ENCODE results near the gene P2RY12. TPM values are rescaled to one million over a fixed set of nuclear protein-coding genes. Genes with fewer than 3 reads are reported as not detected.

P2RY12 gene
- total and polyA plus RNA-seq, 2 of the 4 experiments (the other 2 are of a cell fraction), result not detected

DNA sequence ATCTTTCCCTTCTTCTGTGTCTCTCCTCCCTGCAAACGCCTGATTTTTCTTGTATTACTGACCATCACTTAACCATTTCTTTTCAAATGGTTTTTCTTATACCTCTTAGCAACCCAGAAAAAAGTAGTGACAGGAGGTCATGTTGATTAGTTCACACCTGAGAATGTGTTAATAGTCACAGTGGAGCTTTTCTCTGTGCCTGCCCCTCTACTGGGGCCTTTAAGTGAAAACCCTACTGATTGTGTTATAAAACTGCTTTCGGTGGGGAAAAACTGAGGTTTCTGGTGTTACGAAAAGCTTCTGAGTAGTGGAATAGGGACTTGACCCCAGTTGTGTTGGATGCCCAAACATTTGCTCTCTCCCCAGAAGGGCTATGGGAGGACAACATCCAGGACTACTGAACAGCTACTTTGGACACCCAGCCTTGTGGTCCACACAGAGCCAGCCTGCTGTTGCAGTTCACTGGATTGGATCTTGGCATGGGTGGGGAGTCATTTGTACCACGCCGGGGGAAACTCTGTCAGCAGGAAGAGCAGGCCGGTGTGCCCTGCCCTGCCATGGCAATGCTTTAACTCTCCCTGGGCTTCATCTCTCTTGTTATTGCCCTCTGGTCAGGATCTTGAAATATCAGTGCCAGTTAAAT is 78.3 kb downstream of the P2RY12 start:
- Histone ChIP-seq H3K9me1 (ENCODE audit: insufficient read depth, low read length) (peaks cover 3% of the 10 kb centered on the region; the same call in 1 of the 2 replicates), H2BK15ac (ENCODE audit: low read depth, low read length) (peak overlapping the region; percentile 83; the same call in 1 of the 3 replicates), H3K56ac (ENCODE audit: extremely low read depth, insufficient read depth, low read length) (no peak overlapping the region), H3K9ac (ENCODE audit: low read depth, low read length) (no peak overlapping the region), H3K4ac (ENCODE audit: low read depth, low read length) (peak overlapping the region; percentile 62), H3K27ac (ENCODE audit: insufficient read depth, low read length) (no peak overlapping the region), H3K23ac (ENCODE audit: low read depth, low read length) (no peak overlapping the region), H3K79me1 (ENCODE audit: low read depth in 1 of 2, low read length in 2 of 2) (no peaks in the 10 kb centered on the region), H3K4me1 (ENCODE audit: control insufficient read depth, insufficient read depth, low read length) (peaks cover 13% of the 10 kb centered on the region), H4K20me1 (ENCODE audit: insufficient read depth, low read length) (no peaks in the 10 kb centered on the region), H3K27me3 (ENCODE audit: control insufficient read depth, insufficient read depth, low read length) (no peaks in the 10 kb centered on the region), H2AFZ (replicated peaks; ENCODE audit: low read length, poor library complexity) (no peak overlapping the region), H4K91ac (ENCODE audit: insufficient read depth, low read depth, low read length) (peak overlapping the region; percentile 41; the same call in 1 of the 2 replicates), H2AK5ac (ENCODE audit: low read depth, low read length) (peak overlapping the region; percentile 54), H4K5ac (ENCODE audit: low read depth, low read length) (0 out of 2 replicates have a peak overlapping the region, but pooled peaks have one; percentile 39), H2BK20ac (ENCODE audit: low read depth, low read length) (peak overlapping the region; percentile 73; the same call in 1 of the 2 replicates), H2AK9ac (replicated peaks; ENCODE audit: low read depth, low read length, poor library complexity) (no peak overlapping the region), H2BK120ac (ENCODE audit: low read depth, low read length) (peak overlapping the region; percentile 63), H4K8ac (ENCODE audit: low read depth in 2 of 2, low read length in 2 of 2) (0 out of 4 replicates have a peak overlapping the region, but pooled peaks have one; percentile 23 to 26), H3K4me3 (ENCODE audit: insufficient read depth, low read depth, low read length) (no peak overlapping the region), H3K14ac (replicated peaks; ENCODE audit: low read depth, low read length) (0 out of 2 replicates have a peak overlapping the region, but pooled peaks have one; percentile 23), H3K4me2 (ENCODE audit: low read depth, low read length) (no peak overlapping the region), H2BK5ac (ENCODE audit: low read depth, low read length, poor library complexity, severe bottlenecking) (peak overlapping the region; percentile 43), H3K18ac (ENCODE audit: low read depth, low read length) (peak overlapping the region; percentile 61), H3K36me3 (ENCODE audit: control insufficient read depth, insufficient read depth, low read length) (no peaks in the 10 kb centered on the region), H3K9me3 (ENCODE audit: control insufficient read depth, insufficient read depth, low read length) (no peaks in the 10 kb centered on the region)
- CTCF ChIA-PET, result no interaction called here
- dilution Hi-C loops (cut with HindIII; ENCODE audit: low sequenced_read_pairs, unreplicated experiment) (no loop called here), in situ Hi-C loops (cut with MboI; ENCODE audit: low sequenced_read_pairs) (no loop called here), intact Hi-C loops (cut with micrococcal nuclease) (no loop called here)
- DNase-seq (no peak), ATAC-seq (ENCODE audit: low read depth) (no peak)
- no TSS peak for BruUV-seq (replicated peaks)
- POLR2A ChIA-PET (ENCODE audit: unreplicated experiment), result no interaction called here
- TF ChIP-seq, protein P1, sequence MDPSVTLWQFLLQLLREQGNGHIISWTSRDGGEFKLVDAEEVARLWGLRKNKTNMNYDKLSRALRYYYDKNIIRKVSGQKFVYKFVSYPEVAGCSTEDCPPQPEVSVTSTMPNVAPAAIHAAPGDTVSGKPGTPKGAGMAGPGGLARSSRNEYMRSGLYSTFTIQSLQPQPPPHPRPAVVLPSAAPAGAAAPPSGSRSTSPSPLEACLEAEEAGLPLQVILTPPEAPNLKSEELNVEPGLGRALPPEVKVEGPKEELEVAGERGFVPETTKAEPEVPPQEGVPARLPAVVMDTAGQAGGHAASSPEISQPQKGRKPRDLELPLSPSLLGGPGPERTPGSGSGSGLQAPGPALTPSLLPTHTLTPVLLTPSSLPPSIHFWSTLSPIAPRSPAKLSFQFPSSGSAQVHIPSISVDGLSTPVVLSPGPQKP (IDR thresholded peaks at IDR 0.05; ENCODE audit: borderline replicate concordance, low read depth, low read length), result no peak
- TF ChIP-seq NFE2L2 (IDR thresholded peaks at IDR 0.05; ENCODE audit: low read depth, low read length) (no peak), RAD21 (IDR thresholded peaks at IDR 0.05; ENCODE audit: low read length) (no peak), MAZ (IDR thresholded peaks at IDR 0.05; ENCODE audit: borderline replicate concordance, low read depth, low read length) (no peak), RCOR1 (IDR thresholded peaks at IDR 0.05; ENCODE audit: insufficient replicate concordance, low read length) (no peak), RFX5 (IDR thresholded peaks at IDR 0.05; ENCODE audit: low read depth, low read length) (no peak), BHLHE40 (IDR thresholded peaks at IDR 0.05; ENCODE audit: low read depth, low read length) (no peak)
- TF ChIP-seq, protein P2, sequence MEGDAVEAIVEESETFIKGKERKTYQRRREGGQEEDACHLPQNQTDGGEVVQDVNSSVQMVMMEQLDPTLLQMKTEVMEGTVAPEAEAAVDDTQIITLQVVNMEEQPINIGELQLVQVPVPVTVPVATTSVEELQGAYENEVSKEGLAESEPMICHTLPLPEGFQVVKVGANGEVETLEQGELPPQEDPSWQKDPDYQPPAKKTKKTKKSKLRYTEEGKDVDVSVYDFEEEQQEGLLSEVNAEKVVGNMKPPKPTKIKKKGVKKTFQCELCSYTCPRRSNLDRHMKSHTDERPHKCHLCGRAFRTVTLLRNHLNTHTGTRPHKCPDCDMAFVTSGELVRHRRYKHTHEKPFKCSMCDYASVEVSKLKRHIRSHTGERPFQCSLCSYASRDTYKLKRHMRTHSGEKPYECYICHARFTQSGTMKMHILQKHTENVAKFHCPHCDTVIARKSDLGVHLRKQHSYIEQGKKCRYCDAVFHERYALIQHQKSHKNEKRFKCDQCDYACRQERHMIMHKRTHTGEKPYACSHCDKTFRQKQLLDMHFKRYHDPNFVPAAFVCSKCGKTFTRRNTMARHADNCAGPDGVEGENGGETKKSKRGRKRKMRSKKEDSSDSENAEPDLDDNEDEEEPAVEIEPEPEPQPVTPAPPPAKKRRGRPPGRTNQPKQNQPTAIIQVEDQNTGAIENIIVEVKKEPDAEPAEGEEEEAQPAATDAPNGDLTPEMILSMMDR (conservative IDR thresholded peaks at IDR 0.05; ENCODE audit: low read depth, low read length), result no peak
- WGBS, 2 experiments (ENCODE audit: extremely low coverage in 2 of 2, insufficient read length in 1 of 2), result no CpG with 5 or more reads among the region's 6 CpGs
